Measurements from ENCODE around the gene RFTN1.

RFTN1 gene

DNA sequence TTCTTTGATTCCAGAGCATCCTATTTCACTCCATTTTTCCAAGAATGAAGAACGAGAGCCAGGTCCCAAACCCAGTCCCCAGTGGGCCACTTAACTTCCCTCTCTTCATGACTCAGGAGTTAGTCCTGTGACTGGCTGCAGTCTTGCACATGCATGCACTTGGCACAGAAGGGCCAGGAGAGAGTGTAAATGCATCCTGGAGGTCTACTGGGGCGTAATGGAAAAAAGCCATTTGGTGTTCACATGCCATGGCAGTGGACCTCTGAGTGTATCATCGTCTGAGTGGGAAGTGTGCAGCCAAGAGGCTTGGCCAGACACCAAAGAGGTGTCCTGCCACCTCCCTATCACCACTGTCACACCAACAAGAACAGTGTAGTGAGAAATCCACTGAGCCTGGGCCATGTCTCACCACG, 15.1 kb upstream of the RFTN1 start:
- DNase-seq (ENCODE audit: low read depth), result no peak

DNA sequence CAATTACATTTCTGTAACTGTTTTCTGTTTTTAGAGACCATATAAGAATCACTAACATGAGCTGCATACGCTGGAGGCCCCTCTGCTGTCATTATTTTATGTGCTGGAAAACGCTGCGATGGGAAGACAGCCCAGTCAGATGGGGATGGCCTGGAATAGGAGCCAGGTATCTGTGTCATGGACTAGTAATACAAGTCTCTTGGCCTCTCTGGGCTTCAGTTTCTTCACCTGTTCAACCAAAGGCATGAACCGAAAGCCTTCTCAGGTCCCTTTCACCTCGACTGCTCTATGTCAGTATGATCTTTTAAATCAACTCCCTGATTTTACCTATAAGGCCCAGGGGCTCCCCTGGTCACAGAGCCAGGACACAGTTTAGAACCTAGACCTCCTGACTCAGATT, 14.6 kb upstream of the RFTN1 start:
- DNase-seq (ENCODE audit: low read depth), result no peak

DNA sequence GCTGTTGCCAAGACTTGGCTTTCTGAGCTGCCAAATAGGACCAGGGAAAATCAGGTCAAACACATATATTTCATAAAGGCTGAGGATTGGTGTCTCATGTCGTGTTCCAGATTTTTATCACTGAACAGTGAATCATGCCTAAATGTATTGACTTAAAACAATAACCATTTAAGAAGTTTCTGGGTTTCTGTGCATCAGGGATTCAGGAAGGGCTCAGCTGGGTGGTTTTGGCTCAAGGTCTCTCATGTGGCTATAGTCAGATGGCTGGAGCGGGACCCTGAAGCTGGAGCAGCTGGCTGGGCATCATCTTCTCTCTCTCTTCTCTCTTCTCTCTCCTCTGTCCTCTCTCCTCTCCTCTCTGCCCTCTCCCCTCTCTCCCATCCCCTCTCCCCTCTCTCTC, 10.7 kb upstream of the RFTN1 start:
- no peak for DNase-seq (ENCODE audit: low read depth)

DNA sequence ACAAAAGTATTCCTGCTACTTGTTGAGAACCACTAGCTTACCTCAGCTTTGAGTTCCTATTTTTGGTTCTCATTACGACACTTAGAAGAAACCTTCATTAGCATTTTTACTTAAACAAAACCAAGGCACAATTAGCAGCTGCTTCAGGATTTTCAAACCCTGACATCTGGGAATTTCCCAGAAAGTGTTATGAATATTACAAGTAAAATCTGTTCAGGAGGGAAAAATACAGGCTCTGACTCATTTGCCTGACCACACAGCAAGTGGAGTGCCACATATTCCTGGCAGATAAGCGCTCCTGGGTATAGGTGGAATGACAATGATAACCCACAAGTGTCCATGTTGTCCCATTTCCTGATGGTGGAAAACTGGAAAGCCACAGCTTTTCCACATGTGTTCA, 10.3 kb upstream of the RFTN1 start:
- no peak for DNase-seq (ENCODE audit: low read depth)

DNA sequence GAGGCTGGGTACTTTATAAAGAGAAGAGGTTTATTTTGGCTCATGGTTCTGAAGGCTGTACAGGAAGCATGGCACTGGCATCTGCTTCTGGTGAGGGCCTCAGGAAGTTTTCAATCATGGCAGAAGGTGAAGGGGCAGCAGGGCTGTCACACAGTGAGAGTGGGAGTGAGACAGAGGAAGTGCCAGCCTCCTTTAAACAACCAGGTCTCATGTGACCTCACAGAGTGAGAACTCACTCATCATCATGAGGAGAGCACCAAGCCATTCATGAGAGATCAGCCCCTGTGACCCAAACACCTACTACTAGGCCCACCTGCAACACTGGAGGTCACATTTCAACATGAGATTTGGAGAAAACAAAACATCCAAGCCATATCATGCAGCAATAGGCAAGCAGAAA, 9.3 kb upstream of the RFTN1 start:
- no peak for DNase-seq (ENCODE audit: low read depth)

DNA sequence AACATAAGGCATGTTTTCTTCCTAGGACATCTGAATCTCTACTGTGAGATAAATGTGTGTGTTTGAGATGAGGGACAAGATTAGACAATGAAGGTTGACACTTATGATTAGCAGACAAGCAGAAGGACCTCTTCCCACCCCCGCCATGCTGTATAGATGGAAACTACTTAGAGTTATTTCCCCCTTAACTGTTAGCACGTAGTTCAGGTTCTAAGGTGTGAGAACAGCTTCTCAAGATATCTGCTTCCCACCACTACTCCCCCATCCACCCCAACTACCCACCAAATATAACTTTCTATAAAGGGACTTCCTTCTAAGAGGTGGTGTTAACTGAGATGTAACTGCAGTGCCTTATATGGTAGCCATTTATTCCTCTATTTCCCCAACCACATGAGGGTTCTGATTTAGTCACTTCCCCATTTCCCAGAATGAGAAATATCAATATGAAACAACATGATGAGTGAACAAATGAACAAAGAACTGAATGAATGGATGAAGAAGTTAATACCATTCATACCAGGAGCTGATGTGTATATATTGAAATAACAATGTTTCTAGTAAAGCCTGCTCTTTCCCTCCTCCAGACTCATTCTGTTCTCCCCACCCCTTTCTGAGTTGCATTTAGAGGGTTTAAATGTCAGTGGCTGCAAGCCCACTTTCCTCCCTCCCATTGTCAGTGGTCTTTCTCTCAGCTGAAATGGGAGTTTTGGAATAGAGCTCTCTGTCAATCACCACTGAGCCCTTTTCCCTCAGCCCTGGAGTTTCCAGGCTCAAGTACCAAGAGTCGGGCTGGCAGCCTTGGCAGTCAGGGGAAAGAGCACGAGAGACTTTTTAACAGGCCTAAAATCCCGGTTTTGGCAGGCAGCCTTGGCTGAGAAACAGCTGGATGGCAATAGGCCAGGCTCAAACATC, 7.7 kb upstream of the RFTN1 start:
- DNase-seq (ENCODE audit: low read depth), result no peak

DNA sequence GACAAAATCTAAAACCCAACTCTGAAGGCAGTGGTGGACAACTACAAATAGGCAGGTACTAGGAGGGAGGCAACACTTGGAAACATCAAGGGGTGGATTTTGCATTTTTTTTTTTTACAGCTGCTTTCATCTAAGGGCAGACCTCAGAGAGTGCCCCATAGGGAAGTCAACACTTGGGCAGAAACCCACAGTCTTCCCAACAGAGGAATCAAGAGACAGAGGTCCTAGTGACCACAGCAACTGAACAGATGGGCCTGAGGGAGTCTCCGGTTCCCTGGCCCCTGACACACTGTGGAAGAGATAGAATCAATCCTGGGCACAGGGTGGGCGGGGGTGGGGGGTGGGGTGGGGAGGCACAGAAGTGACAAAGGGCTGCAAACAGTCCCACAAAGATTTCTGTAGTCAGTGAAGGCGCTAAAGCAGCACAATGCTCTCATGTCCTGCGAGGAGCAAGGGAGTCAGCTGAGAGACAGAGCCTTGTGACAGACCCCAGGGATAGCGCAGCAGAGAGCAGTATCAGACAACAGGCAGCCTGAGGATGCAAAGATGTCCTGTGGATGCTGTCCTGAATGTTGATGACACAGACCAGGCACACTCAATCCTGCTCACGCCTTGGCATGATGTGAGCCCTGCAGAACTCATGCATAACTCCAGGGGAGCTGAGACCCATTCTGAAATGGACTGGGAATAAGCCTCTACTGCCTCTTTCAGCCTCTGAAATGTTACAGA, 6.9 kb upstream of the RFTN1 start:
- no peak for DNase-seq (ENCODE audit: low read depth)

DNA sequence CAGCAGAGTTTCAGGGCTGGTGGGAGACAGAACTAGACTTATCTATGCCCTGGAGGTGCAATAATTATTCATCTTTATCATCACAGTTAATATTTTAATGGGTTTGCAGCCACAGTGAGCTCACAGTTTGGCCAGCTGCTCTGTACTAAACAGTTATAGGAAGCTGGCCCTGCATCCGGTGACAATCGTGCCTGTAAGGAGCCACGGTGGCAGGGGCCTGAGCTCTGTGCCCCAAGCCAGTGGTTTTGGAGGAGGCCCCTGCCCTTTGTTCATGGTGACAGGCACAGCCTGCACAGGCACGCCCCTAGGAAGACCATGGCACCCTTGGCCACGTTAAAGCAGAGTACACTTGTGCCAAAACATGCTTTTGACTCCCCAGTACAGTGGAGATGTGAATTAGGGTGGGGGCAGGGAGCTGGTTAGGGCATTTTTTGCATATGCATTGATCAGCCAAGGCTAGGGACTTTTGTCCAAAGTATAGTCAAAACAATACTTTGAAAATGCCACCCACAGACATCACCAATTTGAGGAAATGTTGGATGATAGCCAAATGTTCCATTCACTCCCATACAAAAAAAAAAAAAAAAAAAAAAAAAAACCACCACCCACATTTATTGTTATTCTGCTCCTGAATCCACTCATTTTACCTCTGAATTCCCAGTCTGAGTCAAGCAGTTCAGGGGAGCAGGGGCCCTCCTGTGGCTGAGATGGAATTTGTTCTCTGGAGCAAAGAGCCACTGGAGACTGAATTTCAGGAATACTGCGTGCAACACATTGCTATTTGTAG, 3.4 kb upstream of the RFTN1 start:
- DNase-seq (ENCODE audit: low read depth), result no peak

DNA sequence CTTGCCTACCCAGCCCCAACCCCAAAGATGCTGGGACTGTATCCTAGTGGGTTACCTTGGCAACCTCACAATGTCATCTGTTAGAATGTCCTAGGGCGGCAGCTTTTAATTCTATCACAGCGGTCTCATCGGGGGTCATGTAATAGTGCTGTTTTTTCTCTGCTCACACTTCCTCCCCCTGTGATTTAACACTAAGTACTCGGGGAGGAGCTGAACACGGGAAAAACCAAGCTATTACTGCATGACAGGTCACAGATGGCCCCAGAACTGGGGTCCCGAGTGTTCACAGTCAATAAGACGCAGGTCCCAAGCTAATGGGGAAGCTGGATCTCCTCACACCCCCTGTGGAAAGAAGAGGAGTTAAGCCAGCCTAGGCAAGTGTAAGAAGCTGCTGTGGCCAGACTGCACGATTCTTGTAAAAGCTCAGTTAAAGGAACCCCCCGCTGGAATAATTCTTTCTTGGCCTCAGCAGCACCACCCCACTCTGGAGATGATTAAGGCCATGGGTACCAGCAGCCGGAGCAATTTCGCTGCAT, 2.5 kb upstream of the RFTN1 start:
- DNase-seq (ENCODE audit: low read depth), result no peak

DNA sequence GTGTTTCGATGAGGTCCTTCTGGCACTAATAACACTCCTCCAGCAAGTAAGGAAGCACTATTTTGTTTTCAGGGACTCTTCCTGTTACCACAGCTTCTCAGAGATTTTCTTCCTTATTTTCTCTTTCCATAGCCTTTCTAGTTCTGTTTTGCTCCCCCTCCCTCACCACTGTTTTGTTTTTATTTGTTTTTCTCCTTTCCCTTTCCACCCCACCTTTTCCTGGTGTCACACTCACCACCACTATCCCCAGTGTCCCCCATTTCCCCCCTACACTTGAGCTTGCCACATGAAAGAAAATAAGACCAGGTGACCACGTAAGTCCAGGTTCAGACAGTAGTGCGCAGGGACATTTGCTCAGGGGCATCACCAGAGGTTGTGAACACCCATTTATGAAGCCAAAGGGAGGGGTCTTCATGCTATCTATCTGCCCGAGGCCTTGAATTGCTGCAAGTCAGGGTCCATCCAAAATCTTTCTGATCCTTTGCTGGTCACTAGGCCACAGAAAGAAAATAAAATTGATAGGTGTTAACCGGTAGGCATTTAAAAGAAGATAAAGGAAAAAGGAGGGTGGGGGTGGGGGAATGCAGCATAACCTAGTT, 1.4 kb upstream of the RFTN1 start:
- DNase-seq (ENCODE audit: low read depth), result no peak

DNA sequence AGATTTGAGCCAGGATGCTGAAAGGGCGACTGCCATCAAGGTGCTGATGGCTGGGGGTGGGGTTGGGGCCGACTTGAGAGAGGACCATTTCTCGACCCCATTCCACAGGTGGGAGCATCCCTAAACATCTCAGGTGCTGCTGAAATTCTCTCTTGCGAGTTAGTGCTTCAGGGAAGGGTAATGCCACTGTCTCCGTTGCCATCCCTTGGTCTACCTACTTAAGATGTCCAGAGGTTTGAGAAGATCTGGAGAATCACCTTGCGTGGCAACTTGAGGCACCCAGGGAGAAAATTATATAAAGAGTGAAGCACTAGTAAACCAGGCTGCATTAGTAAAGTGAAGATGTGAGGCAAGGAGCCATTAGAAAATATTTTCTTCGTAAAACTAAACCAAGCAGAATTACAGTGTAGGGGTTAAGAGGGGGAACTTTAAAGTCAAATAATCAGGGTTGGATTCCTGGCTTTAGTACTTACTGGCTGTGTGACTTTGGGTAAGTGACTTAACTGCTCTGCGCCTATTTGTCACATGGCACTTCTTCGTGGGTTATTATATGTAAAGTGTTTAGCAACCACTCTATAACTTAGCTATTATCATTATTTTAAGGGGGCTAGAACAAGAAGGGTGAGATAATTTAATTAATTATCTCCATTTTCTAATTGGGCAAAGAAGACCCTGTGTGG, 662 bp upstream of the RFTN1 start:
- DNase-seq (ENCODE audit: low read depth), result no peak

DNA sequence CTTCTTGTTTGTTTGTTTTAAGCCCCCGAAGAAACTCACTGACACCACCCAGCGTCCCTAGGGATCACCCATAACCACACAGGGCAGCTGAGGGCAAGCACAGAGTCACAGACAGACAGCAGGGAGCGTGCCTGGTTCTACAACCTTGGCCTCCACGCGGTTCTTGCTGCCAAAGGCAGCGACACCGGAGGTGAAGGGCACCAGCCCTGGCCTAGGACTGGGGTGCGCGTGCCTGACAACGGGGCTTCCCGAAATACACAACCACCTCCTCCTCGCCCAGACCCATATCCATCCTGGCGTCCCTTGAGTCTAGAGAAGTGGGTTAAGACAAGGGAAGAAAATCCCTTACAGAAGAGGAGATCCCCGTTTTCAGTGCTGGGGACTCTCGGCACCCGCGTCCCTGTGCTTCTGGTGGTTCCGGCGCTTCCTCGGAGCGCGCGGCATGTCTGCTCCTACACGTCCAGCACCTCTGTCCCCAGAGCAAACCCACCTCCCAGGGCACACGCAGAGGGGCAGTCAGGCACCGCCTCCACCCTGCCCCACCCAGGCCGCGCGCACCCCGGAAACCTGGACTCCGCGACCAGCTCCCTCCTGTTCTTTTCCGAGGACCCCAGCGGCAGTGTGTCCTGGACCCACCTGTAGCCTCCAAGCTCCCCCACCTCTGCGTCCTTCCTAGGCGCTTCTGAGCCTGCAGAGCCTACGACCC, 911 bp downstream of the RFTN1 start:
- peak; percentile 29 for DNase-seq (ENCODE audit: low read depth)

DNA sequence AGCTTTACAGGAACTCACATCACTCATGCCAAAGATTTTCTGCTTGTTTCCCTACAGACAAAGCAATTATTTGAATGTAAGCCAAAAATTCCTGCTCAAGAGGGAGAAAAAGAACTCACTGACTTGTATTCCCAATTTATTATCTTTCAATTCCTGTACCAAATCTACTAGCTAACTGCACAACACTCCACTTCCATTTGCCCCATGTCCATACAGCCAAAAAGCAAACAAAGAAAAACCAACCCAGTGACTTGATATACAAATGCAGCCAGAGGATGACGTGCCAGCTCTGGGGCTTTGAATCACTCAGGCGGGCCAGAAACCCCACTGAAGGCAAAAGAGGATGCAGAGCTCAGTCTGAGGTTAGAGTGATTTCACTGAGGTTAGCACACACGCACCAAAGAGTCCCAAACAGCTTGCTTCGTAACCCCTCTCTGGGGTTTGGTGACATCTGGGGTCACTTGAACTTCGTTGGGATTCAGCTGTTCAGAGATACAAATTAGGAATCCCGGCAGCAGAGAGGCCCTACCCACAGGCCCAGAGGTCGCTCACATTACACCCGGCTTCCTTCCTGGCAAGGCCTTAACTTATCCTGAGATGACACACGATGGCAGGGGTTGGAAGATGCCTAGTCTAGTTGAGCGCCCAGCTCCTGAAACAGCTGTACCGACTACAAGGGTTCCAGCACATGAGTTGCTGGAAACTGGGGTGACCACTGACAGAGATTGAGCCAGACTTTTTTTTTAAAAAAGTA, 1.6 kb downstream of the RFTN1 start:
- peak; percentile 57 for DNase-seq (ENCODE audit: low read depth)

DNA sequence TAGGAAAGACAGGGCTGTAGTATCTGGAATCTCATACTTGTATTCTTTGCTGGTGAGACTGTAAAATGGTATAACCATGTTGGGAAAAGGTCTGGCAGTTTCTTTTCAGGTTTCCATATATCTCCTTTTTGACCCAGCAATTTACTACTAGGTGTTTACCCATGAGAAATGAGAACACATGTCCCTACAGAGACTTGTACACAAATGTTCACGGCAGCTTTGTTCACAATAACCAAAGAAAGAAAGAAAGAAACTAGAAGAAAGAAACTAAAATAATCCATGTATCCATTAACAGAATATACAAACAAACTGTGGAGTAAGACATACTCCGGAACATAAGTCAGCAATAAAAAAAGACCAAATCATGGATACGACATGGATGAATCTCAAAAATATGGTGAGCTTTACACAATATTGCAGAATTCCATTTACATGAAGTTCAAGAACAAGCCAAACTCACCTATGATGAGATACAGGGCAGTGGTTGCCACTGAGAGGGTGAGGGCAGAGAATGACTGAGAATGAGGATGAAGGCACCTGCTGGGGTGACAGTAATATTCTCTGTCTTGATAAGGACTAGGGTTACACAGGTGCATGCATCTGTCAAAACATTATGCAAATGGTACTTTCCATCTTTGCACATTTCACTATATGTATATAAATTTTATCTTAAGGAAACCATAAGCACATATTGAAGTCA, 2.7 kb downstream of the RFTN1 start:
- DNase-seq (ENCODE audit: low read depth), result no peak

DNA sequence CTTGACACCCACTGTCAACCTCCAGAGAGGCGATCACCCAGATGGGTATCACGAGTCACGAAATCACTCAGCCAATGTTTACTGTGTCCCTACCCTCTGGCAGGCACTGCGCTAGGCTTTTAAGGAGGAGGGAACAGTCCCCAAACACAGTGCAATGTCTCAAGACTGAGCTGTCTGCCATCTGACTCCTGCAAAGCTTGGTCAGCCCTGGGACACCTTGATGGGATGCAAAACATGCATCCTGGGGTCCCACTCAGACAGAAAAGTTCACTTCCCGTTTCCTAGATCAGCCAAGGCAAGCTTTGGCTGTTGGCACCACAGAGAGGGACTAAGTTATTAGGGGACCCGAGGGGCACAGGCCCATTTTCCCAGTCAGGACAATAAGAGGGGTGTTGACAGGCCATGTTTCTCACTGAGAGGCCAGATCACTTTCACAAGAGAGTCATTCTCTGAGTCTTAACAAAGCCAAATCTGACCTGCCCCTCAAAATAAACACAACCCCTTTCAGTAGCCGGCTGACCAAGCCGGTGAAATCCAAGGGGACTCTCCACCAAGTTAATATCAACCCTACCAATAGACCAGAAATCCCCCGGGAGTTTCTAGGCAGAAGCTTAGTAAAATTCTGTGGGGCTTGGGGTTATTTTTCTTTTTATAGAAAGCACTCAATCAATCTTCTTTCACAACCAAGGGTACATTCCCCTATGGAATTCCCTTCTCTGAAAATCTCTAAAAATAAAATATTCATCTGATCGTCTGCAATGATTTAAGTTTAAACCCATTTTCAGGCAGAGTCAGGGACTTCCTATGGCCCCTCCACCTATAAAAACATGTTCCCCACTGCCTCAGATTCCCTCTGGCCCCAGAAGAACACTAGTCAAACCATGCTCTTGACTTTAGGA, 3.5 kb downstream of the RFTN1 start:
- no peak for DNase-seq (ENCODE audit: low read depth)

DNA sequence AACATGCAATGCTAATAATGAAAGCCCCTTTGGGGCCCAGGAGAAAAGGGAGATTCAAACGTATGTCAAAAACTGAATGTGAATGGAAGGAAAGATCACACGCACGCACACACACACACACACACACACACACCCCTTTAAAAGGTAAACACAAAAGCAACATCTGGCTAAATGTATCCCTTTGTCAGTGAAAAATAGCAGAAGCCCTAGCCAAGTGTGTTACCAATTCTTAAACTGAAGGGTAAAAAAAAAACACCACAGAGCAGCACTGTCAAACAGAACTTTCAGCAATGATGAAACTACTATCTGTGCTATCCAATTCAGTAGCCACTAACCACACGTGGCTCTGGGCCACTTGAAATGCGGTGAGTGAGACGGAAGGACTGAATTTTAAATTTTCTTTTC, 4.9 kb downstream of the RFTN1 start:
- no peak for DNase-seq (ENCODE audit: low read depth)

DNA sequence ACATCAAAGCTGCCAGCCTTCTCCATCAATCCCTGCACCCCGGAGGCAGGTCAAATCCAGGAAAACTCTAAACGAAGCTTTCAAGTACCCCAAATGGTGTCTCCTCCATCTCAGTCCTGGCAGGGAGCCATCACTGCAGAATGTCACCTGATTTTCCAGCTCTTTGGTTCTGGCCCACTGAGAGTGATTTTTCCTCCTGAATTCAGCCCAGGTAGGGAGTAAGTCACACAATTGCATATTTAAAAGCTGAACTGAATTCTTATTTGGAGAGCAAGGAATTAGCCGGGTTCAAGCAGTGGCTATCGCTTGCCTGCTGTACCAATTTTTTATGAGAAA, 5.3 kb downstream of the RFTN1 start:
- no peak for DNase-seq (ENCODE audit: low read depth)

DNA sequence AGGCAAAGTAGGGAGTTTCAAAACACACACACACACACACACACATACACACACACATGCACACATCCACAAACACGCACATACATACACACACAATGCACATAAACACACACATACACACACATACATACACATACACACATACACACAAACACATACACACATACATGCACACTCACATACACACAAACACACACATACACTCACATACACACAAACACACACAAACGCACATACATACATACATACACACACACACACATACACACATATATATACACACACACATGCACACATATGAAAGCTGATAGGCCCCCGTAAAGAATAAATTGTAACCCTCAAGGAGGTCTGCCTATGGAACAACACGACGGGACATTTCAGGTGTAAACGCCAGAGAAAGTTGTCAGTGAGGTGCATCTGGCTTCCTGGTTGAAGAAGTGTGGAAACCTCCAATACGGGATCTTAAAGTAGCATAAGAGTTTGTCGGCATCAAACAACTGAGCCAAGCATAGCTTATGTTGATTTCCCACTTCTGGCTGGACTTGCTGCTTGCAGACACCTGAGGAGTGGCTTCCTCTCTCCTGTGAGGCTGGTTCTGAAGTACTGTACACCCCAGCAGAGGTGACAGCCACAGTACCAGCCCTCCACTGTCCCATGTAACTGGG, 5.8 kb downstream of the RFTN1 start:
- no peak for DNase-seq (ENCODE audit: low read depth)

Measured in stimulated activated CD8-positive, alpha-beta memory T cell treated with anti-CD3 and anti-CD28 coated beads, Interleukin-4, amount 100 ng/mL, for 24 hours (primary cell).